IMR-90 (cell line): Measurements from ENCODE around the gene RNF215. TPM values are rescaled to one million over a fixed set of nuclear protein-coding genes. Genes with fewer than 3 reads are reported as not detected.

Experiments
- ATAC-seq: fragments of 200-7000 bp; cut with Tn5 transposase; 2 replicates; pipeline ENCODE4 v1.9.1; 2020; ENCODE audit warnings: low read depth, mild to moderate bottlenecking, moderate library complexity
- BruUV-seq: library from RNA; stranded (reverse); fragments of 400-500 nt; replicated peaks from 2 replicates; lab custom pipeline; 2021; lab: Mats Ljungman, UMichigan
- CTCF ChIA-PET: fragments of 300-600 bp; formaldehyde crosslinking; extraction: SDS; loops from one replicate; lab custom pipeline; 2021; ENCODE audit warnings: antibody characterized with exemption; lab: Yijun Ruan, JAX
- POLR2A ChIA-PET: fragments of 300-600 bp; sonication (Branson Sonifier 250); formaldehyde crosslinking; loops from one replicate; lab custom pipeline; 2022; ENCODE audit warnings: antibody characterized with exemption; ENCODE audit not compliant: unreplicated experiment; lab: Charles Lee
- DNase-seq: peaks from one replicate; pipeline ENCODE4 v3.0.0; 2013
- H2AFZ ChIP-seq: replicated peaks from 2 replicates; pipeline ENCODE3; 2013; ENCODE audit warnings: low read length, mild to moderate bottlenecking; ENCODE audit not compliant: poor library complexity
- H2AK5ac ChIP-seq: 2 replicates; pipeline ENCODE4 v1.6.1; 2013; ENCODE audit warnings: low read depth, low read length, inconsistent platforms
- H2AK9ac ChIP-seq: replicated peaks from 2 replicates; pipeline ENCODE3; 2013; ENCODE audit warnings: mild to moderate bottlenecking, low read depth, low read length, moderate library complexity; ENCODE audit not compliant: poor library complexity
- H2BK120ac ChIP-seq: 2 replicates; pipeline ENCODE4 v1.6.1; 2013; ENCODE audit warnings: low read depth, low read length, inconsistent platforms
- H2BK15ac ChIP-seq: 3 replicates; pipeline ENCODE4 v1.6.1; 2013; ENCODE audit warnings: low read depth, low read length, inconsistent platforms
- H2BK20ac ChIP-seq: 2 replicates; pipeline ENCODE4 v1.6.1; 2013; ENCODE audit warnings: low read depth, mild to moderate bottlenecking, inconsistent platforms, low read length, moderate library complexity
- H2BK5ac ChIP-seq: 2 replicates; pipeline ENCODE4 v1.6.1; 2013; ENCODE audit warnings: mild to moderate bottlenecking, low read depth, low read length, inconsistent platforms; ENCODE audit not compliant: poor library complexity, severe bottlenecking
- H3K14ac ChIP-seq: replicated peaks from 2 replicates; pipeline ENCODE4 v1.6.1; 2013; ENCODE audit warnings: low read depth, low read length, inconsistent platforms
- H3K18ac ChIP-seq: 2 replicates; pipeline ENCODE4 v1.6.1; 2013; ENCODE audit warnings: low read depth, low read length, control low read depth
- H3K23ac ChIP-seq: 2 replicates; pipeline ENCODE4 v1.6.1; 2013; ENCODE audit warnings: low read depth, low read length, inconsistent platforms
- H3K27ac ChIP-seq: 2 replicates; pipeline ENCODE4 v1.5.1; 2013; ENCODE audit warnings: mild to moderate bottlenecking, control low read depth, low read length; ENCODE audit not compliant: insufficient read depth
- H3K27me3 ChIP-seq: 2 replicates; pipeline ENCODE4 v1.6.1; 2013; ENCODE audit warnings: low read length; ENCODE audit not compliant: control insufficient read depth, insufficient read depth
- H3K36me3 ChIP-seq: 2 replicates; pipeline ENCODE4 v1.6.1; 2013; ENCODE audit warnings: low read length, mixed read lengths; ENCODE audit not compliant: control insufficient read depth, insufficient read depth
- H3K4ac ChIP-seq: 2 replicates; pipeline ENCODE4 v1.6.1; 2013; ENCODE audit warnings: low read depth, low read length, inconsistent platforms
- H3K4me1 ChIP-seq: 2 replicates; pipeline ENCODE4 v1.6.1; 2013; ENCODE audit warnings: low read length, mixed read lengths; ENCODE audit not compliant: control insufficient read depth, insufficient read depth
- H3K4me2 ChIP-seq: 2 replicates; pipeline ENCODE4 v1.6.1; 2013; ENCODE audit warnings: low read depth, mild to moderate bottlenecking, control low read depth, low read length, moderate library complexity
- H3K4me3 ChIP-seq: 2 replicates; pipeline ENCODE4 v1.5.1; 2013; ENCODE audit warnings: low read depth, mild to moderate bottlenecking, control low read depth, low read length, moderate library complexity; ENCODE audit not compliant: insufficient read depth
- H3K56ac ChIP-seq: 2 replicates; pipeline ENCODE4 v1.6.1; 2013; ENCODE audit warnings: low read length, inconsistent platforms; ENCODE audit not compliant: insufficient read depth; ENCODE audit errors: extremely low read depth
- H3K79me1 ChIP-seq, 2 experiments: 2 replicates each; pipeline ENCODE4 v1.6.1; 2013; ENCODE audit warnings: low read length in 2 of 2, inconsistent platforms in 1 of 2, low read depth in 1 of 2
- H3K9ac ChIP-seq: 2 replicates; pipeline ENCODE4 v1.6.1; 2013; ENCODE audit warnings: low read depth, low read length, control low read depth
- H3K9me1 ChIP-seq: 2 replicates; pipeline ENCODE4 v1.6.1; 2013; ENCODE audit warnings: low read length, inconsistent platforms; ENCODE audit not compliant: insufficient read depth
- H3K9me3 ChIP-seq: 2 replicates; pipeline ENCODE4 v1.6.1; 2013; ENCODE audit warnings: low read length; ENCODE audit not compliant: control insufficient read depth, insufficient read depth
- H4K20me1 ChIP-seq: 2 replicates; pipeline ENCODE4 v1.6.1; 2013; ENCODE audit warnings: low read length, inconsistent platforms; ENCODE audit not compliant: insufficient read depth
- H4K5ac ChIP-seq: 2 replicates; pipeline ENCODE4 v1.6.1; 2013; ENCODE audit warnings: mild to moderate bottlenecking, low read depth, low read length, control low read depth
- H4K8ac ChIP-seq, 2 experiments: 2 replicates each; pipeline ENCODE4 v1.6.1; 2013; ENCODE audit warnings: low read depth in 2 of 2, low read length in 2 of 2, control low read depth in 1 of 2, inconsistent platforms in 1 of 2
- H4K91ac ChIP-seq: 2 replicates; pipeline ENCODE4 v1.6.1; 2013; ENCODE audit warnings: low read depth, low read length, inconsistent platforms; ENCODE audit not compliant: insufficient read depth
- BHLHE40 ChIP-seq: fragments of 150-350 bp; IDR thresholded peaks from 2 replicates; pipeline ENCODE4 v1.6.1; 2016; ENCODE audit warnings: mild to moderate bottlenecking, low read depth, low read length
- CEBPB ChIP-seq: IDR thresholded peaks from 2 replicates; pipeline ENCODE4 v1.6.1; 2012; ENCODE audit warnings: low read depth, low read length, improper control_type of control experiment
- CHD1 ChIP-seq: IDR thresholded peaks from 2 replicates; pipeline ENCODE4 v1.6.1; 2012; ENCODE audit warnings: low read depth, low read length, improper control_type of control experiment
- CTCF ChIP-seq: conservative IDR thresholded peaks from 2 replicates; pipeline ENCODE4 v1.5.1; 2012; ENCODE audit warnings: mild to moderate bottlenecking, low read depth, low read length, improper control_type of control experiment
- FOS ChIP-seq: fragments of 150-350 bp; IDR thresholded peaks from 2 replicates; pipeline ENCODE4 v1.6.1; 2016; ENCODE audit warnings: low read depth, low read length
- MAFK ChIP-seq: IDR thresholded peaks from 2 replicates; pipeline ENCODE4 v1.6.1; 2012; ENCODE audit warnings: low read depth, low read length, improper control_type of control experiment
- MAZ ChIP-seq: IDR thresholded peaks from 2 replicates; pipeline ENCODE4 v1.6.1; 2012; ENCODE audit warnings: low read depth, mild to moderate bottlenecking, low read length, improper control_type of control experiment, moderate library complexity, borderline replicate concordance
- MXI1 ChIP-seq: IDR thresholded peaks from 2 replicates; pipeline ENCODE4 v1.6.1; 2012; ENCODE audit warnings: low read depth, mild to moderate bottlenecking, low read length, moderate library complexity, borderline replicate concordance
- NFE2L2 ChIP-seq: fragments of 150-350 bp; IDR thresholded peaks from 2 replicates; pipeline ENCODE4 v1.6.1; 2016; ENCODE audit warnings: low read depth, mild to moderate bottlenecking, low read length
- POLR2A ChIP-seq: IDR thresholded peaks from 2 replicates; pipeline ENCODE4 v1.6.1; 2012; ENCODE audit warnings: mild to moderate bottlenecking, low read depth, low read length
- RAD21 ChIP-seq: IDR thresholded peaks from 2 replicates; pipeline ENCODE4 v1.6.1; 2012; ENCODE audit warnings: low read length, improper control_type of control experiment
- RCOR1 ChIP-seq: IDR thresholded peaks from 2 replicates; pipeline ENCODE4 v1.6.1; 2012; ENCODE audit warnings: mild to moderate bottlenecking, low read length, improper control_type of control experiment; ENCODE audit not compliant: insufficient replicate concordance
- RFX5 ChIP-seq: IDR thresholded peaks from 2 replicates; pipeline ENCODE4 v1.8.0; 2012; ENCODE audit warnings: low read depth, mild to moderate bottlenecking, low read length, moderate library complexity
- SMC3 ChIP-seq: fragments of 150-350 bp; IDR thresholded peaks from 2 replicates; pipeline ENCODE4 v1.6.1; 2016; ENCODE audit warnings: low read depth, mild to moderate bottlenecking, antibody characterized with exemption, low read length, moderate library complexity
- USF2 ChIP-seq: fragments of 150-350 bp; IDR thresholded peaks from 2 replicates; pipeline ENCODE4 v1.6.1; 2017; ENCODE audit warnings: mild to moderate bottlenecking, antibody characterized with exemption, low read length, low read depth
- WGBS, 2 experiments: methylation state at CpG; one replicate each; pipeline versions ENCODE4 v1.1.5 to v1.1.7; 2013; ENCODE audit warnings: missing lambda C conversion rate in 2 of 2; ENCODE audit not compliant: insufficient read length in 1 of 2; ENCODE audit errors: extremely low coverage in 2 of 2; 5-methylcytosine and 5-hydroxymethylcytosine counted together
- dilution Hi-C: fragments of 300-500 bp; cut with HindIII; formaldehyde crosslinking; loops from one replicate; pipeline ENCODE4 v1.14.3; 2018; ENCODE audit warnings: low sequenced_read_pairs; ENCODE audit not compliant: unreplicated experiment
- in situ Hi-C: fragments of 300-500 bp; cut with MboI; formaldehyde crosslinking; loops from 3 replicates; pipeline ENCODE4 v1.14.3; 2019; ENCODE audit warnings: low sequenced_read_pairs, inconsistent platforms, mixed read lengths
- intact Hi-C: fragments of 100-400 bp; cut with micrococcal nuclease; formaldehyde crosslinking; loops from 2 replicates; pipeline ENCODE4 v1.10.0; 2022
- polyA plus RNA-seq, 3 experiments: library from polyadenylated mRNA; depleted of rRNA; stranded (reverse); fragments of >200 nt; gene quantifications; 2 replicates each; pipeline ENCODE4 v1.2.3, GENCODE V29; 2012; ENCODE audit warnings: low replicate concordance in 1 of 3
- total RNA-seq: library from RNA; depleted of rRNA; stranded (reverse); fragments of >200 nt; gene quantifications from 2 replicates; pipeline ENCODE4 v1.2.3, GENCODE V29; 2012

RNF215 gene
- total and polyA plus RNA-seq, 2 of the 4 experiments (the other 2 are of a cell fraction), result 15.8 to 21.9 TPM

- Histone ChIP-seq H3K79me1 (no peaks in the 10 kb centered on the region), H2BK120ac (no peak overlapping the region), H2BK15ac (no peak overlapping the region), H2BK20ac (no peak overlapping the region), H4K20me1 (peaks cover 4% of the 10 kb centered on the region), H3K36me3 (0 out of 2 replicates have a peak, but pooled peaks cover 3% of the 10 kb centered on the region), H4K8ac (no peak overlapping the region), H3K4me2 (no peak overlapping the region), H2BK5ac (no peak overlapping the region), H3K27ac (no peak overlapping the region), H3K4me1 (peaks cover 5% of the 10 kb centered on the region; the same call in 1 of the 2 replicates), H3K23ac (no peak overlapping the region), H4K91ac (no peak overlapping the region), H3K4me3 (no peak overlapping the region), H4K5ac (no peak overlapping the region), H2AFZ (no peak overlapping the region), H3K9me1 (no peaks in the 10 kb centered on the region), H3K4ac (no peak overlapping the region), H3K9ac (no peak overlapping the region), H3K9me3 (no peaks in the 10 kb centered on the region), H2AK9ac (peak overlapping the region; percentile 62), H3K56ac (no peak overlapping the region), H3K27me3 (no peaks in the 10 kb centered on the region), H2AK5ac (no peak overlapping the region), H3K14ac (no peak overlapping the region), H3K18ac (no peak overlapping the region)
- TF ChIP-seq NFE2L2 (no peak), MXI1 (no peak), RCOR1 (no peak), BHLHE40 (no peak), USF2 (no peak), MAZ (no peak), POLR2A (no peak), FOS (no peak), MAFK (no peak), CEBPB (no peak), RFX5 (no peak), SMC3 (no peak), CTCF (no peak), CHD1 (no peak), RAD21 (no peak)
- CTCF ChIA-PET, result no interaction called here
- WGBS, 2 experiments, result 94% methylated on average over 3 of the region's 9 CpGs; no CpG with 5 or more reads in 1 of the 2 experiments
- POLR2A ChIA-PET, result no interaction called here
- intact Hi-C loops (no loop called here), dilution Hi-C loops (no loop called here), in situ Hi-C loops (no loop called here)
- ATAC-seq (no peak), DNase-seq (no peak)
- BruUV-seq, result no TSS peak
Measured at GRCh38 chr22:30371321-30371720, 15.9 kb downstream of the RNF215 start.
